ENCODE measurements around the gene MMP10.
A peak's percentile ranks its signal among the peaks of the same experiment; 100 is the strongest.

Gene MMP10

DNA sequence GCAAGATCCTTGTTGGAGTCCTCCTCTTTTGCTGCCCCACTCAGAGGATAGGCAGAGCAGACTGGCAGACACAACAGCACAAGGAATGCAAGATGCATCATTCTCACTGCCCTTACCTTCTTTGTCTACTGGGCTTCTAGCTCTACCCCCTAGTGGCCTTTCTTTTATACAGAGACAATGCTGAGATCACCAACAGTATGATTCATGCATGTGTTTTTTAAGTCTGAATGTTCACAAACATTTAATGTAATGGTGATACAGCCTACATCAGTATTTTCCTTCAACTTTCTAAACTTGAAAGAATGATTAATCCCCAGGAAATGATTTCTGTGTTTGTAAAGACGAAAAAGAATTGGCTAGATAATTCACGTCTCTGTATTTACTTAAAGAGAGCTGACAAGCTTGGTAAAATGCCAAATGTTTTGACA is at the start of gene MMP10:
MMP10 (minus strand) TSS at position 138 of the 428 bp plus-strand sequence; CDS start at position 101, 37 bp downstream.
- peak; percentile 9 for DNase-seq (ENCODE audit: low spot score)

GRCh38 chr11:102829316-102830000 is 49.0 kb upstream of the MMP10 start:
- no peak for DNase-seq (ENCODE audit: low spot score)

DNA sequence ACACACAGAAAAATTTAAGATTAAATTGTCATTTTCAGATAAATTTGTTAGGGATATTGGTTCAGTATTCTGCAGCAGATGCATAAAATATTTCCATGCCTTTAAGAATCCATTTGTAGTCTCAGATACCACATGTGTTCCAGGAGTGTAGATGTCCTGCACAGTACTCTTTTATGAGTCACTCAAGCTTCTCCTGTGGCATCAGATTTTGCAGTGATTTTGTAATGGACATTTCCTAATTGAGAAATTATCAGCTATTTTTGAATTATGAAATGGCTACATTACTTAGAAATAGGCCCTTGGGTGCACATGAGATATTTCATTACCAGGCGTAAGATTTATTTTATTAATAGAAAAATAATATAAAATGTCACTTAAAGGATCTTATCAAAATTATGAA is 44.1 kb upstream of the MMP10 start:
- no peak for DNase-seq (ENCODE audit: low spot score)

DNA sequence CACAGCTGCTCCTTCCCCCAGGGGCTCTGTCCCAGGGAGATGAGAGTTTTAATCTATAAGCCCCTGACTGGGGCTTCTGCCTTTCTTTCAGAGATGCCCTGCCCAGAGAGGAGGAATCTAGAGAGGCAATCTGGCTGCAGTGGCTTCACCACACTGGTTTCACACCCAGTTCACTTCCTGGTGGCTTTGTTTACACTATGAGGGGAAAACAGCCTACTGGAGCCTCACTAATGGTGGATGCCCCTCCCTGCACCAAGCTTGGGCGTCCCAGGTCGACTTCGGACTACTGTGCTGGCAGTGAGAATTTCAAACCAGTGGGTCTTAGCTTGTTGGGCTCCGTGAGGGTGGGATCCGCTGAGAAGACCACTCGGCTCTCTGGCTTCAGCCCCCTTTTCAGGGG is 39.1 kb upstream of the MMP10 start:
- no peak for DNase-seq (ENCODE audit: low spot score)

- DNase-seq (ENCODE audit: low spot score) = no peak
Observed at GRCh38 chr11:102813484-102813883, 33.1 kb upstream of the MMP10 start.

GRCh38 chr11:102812188-102812587 is 31.8 kb upstream of the MMP10 start:
- DNase-seq (ENCODE audit: low spot score) = no peak

DNA sequence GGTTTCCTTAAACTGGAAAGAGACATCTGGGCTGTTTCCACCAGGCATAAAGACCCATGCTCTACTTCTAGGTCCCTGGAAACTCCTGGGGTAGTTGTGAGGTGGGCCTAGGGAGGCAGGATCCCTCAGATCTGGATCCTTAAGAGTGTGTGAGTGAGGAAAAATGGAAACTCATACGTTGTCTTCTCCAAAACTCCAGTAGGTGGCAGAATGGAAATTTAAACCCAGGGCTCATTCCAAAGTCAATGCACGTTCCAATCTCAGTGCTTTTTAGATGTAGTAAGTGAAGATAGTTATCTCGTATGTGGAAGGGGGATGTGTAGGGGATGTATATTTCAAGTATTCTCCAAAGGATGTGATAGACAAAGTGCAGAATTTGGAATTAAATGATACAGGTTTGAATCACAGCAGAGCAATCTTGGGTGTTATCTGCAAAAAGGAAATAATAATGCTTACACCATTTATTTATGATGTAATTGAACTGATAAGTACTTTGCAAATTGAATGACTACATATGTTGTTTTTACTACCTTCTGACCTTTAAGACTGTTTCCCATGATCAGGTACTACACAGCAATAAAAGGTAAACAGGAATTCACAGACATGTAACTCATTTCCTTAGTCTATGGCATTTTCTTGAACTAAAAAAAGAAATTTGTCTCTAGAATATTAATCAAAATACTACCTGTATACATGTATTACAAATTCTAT is 30.7 kb upstream of the MMP10 start:
- DNase-seq (ENCODE audit: low spot score) = peak; percentile 30

DNA sequence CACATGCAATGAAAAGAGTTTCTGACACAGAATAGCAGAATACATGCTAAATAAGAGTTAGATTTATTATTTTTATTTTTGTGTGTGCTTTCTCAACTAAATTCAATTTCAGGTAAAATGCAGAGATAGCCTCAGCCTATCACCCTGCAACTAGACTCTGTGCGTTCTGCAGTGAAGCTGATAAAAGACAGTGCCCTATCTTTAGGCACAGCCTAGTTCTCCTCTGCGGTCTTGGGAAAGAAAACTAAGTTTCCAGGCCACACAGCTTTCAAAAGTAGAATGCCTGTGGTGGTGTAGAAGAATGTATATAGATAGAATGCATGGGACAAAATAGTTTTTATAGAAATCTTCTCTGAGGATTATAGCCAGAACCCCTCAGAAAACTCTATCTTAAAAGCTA is 29.5 kb upstream of the MMP10 start:
- DNase-seq (ENCODE audit: low spot score) = no peak

DNA sequence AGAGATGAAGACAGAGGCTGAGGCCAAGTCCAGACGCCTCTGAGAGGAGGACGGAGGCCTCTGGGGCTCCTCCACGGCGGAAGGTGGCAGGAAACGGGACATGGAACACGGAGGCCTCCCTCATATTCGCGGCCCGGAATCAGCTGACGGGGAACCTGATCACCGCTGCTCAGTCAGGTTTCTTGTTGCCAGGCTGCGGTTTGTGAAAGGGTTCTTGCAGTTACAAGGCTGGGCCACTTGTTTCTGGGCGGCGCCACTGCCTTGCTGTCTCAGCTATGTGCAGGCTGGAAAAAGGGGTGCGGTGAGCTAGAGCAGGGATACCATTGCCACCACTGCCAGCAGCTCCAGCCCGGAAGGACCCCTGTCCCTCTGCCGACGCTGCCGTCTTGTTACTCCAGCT is 27.5 kb upstream of the MMP10 start:
- DNase-seq (ENCODE audit: low spot score) = no peak

DNA sequence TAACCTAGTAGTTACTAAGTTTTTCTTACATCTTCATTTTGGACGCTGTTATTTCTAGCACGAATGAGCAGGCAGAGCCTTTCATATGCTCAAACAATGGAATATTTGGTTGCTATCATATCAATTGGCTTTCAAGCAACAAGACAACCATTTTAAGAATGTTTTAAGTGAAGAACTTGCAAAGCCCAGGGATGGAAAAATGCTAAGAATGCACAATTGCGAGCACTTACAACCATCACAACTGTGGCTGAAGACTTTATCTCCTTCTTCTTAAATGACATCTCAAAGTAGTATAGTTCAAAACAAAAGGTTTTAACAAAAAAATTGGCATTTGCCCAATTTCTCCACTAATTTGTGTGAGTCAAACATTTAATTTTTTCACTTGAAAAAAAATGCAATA is 25.9 kb upstream of the MMP10 start:
- DNase-seq (ENCODE audit: low spot score) = no peak

DNA sequence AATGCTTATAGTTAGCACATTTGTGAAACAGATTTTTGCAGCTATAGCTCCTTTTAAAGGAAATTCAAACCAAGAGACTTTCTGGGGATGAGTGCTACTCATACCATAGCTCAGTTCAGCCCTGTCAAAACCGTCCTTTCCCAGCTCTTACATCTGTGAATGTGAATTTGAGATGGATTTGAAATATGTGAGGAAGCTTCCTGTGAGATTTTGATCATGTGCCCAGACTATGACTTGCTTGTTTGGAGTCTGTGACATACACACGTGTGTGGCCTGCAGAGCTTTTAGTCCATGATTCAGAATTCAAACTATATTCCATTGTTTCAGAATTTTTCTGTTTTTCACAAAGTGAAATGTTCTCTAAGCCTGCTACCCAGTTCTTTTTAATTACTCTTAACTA is 21.9 kb upstream of the MMP10 start:
- DNase-seq (ENCODE audit: low spot score) = no peak

- no peak for DNase-seq (ENCODE audit: low spot score)
Observed at GRCh38 chr11:102800767-102801166, 20.3 kb upstream of the MMP10 start.

DNA sequence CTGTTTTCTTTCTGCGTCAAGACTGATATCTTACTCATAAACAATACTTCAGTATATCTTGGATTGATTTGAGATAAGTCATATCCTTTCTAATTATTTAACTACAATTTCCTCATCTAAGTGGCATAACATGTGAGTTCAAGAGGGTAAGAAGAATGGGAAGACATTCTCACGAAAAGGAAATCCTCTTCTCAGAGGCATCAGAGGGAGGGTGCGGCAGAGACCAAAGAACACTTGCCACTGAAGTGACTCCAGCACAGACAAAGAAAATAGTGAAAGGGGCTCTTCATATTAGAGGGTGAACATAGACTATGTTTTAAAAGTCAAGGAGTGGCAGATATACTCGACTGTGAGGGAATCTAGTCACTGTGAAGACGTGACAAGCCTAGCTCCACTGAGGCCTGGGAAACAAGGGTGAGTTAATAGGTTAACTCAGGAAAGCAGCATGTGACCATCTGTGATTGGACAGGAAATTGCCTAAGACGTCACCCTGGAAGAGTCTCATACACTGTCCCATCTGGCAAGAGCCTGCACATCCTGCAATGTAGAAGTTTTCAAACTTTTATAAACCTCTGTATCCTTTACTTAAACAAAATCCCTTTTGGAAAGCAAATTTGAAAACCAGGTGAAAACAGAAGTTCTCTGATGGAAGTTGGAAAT is 19.4 kb upstream of the MMP10 start:
- no peak for DNase-seq (ENCODE audit: low spot score)

DNA sequence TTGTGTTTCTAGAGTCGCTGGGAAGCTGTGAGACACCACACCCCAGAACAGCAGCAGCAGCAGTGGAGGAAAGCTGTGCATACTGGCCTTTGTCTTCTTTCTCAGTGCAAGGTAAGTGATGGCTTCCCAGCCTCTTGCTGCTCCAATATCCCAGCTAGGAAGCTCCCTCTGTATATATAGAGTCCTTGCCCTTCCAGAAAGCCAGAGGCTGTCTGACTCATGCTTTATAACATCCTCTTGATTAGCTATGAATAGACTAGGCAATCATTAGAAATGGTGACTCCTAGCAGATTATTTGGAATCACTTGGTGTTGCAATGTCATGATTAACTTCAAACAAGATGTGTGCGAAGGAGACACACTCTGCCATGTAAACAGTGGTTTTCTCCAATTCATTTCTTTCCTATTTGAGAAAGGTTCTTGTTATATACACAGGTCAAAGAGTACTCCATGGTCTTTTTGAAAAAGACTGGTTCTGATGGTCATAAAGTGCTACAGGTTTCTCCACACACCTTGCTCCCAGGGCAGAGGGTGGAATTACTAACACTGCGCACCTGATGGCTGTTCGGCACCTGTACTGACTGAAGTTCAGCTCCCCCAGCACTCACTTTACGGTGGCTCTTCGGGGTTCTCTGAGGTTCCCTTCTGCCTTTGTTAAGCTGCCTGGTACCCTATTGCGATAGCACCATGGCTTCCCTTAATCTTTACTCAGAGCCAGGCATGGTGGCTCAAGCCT is 17.8 kb upstream of the MMP10 start, which contains the start of gene MMP1:
MMP1 (minus strand) TSS at position 149 of the 735 bp plus-strand sequence; CDS start at position 81, 68 bp downstream.
- no peak for DNase-seq (ENCODE audit: low spot score)

- no peak for DNase-seq (ENCODE audit: low spot score)
Observed at GRCh38 chr11:102794382-102794781, 14.0 kb upstream of the MMP10 start.

- no peak for DNase-seq (ENCODE audit: low spot score)
Observed at GRCh38 chr11:102793677-102794290, 13.4 kb upstream of the MMP10 start.

DNA sequence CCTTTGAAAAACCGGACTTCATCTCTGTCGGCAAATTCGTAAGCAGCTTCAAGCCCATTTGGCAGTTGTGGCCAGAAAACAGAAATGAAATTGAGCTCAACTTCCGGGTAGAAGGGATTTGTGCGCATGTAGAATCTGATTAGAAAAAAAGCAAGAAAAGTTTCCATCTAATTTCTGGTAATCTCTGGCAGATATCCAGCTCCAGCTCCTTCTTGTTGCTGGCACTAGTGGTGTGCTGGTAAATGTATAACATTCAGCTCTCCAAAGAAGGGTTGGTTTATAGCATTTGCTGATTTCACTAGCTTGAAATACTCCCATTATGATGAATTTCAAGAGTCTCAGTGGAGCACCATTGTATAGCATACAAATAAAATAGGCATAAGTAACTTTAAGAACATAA is 12.2 kb upstream of the MMP10 start:
- no peak for DNase-seq (ENCODE audit: low spot score)

DNA sequence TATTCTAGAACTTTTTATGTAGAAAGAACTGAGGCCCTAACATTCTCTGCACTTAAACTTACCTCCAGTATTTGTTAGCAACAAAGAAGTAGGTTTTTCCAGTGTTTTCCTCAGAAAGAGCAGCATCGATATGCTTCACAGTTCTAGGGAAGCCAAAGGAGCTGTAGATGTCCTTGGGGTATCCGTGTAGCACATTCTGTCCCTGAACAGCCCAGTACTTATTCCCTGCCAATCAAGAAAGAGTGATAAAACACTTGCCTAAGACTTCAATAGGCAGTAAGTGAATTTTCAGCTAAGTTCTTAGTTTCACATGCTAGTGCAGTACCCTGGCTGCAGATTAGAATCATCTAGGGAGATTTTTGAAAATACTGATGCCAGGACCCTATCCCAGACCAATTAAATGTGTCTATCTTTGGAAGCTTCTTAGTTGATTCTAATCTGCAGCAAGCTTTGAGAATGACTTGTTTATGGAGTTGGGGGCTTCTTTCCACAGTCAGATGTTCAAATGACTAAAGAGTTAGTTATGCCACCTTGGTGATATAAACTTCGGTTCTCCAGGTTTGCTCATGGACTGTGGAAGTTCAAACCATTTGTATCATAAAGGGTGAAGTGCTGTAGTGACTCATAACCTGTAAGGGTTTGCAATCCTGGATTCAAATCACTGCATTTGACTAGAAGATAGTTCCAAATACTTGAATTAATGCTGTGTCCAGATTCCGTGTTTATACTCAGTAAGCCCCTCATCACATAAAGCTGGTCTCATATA is 11.0 kb upstream of the MMP10 start:
- DNase-seq (ENCODE audit: low spot score) = no peak

- no peak for DNase-seq (ENCODE audit: low spot score)
Observed at GRCh38 chr11:102788334-102788995, 8.0 kb upstream of the MMP10 start.

DNA sequence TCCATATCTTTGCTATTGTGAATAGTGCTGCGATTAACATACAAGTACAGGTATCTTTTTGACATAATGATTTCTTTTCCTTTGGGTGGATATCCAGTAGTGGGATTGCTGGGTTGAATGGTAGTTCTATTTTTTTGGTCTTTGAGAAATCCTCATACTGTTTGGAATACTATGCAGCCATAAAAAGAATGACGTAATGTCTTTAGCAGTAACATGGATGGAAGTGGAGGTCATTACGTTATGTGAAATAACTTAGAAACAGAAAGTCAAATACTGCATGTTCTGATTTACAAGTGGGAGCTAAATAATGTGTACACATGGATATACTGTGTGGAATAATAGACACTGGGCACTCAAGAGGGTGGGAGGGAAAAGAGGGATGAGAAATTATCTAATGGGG is 4.0 kb upstream of the MMP10 start:
- DNase-seq (ENCODE audit: low spot score) = no peak

GRCh38 chr11:102783720-102784119 is 3.3 kb upstream of the MMP10 start:
- DNase-seq (ENCODE audit: low spot score) = no peak

Measured in pons (tissue), 1 donor.